Measurements from ENCODE around the gene YJU2. TPM values are rescaled to one million over a fixed set of nuclear protein-coding genes. Genes with fewer than 3 reads are reported as not detected.
"Not testable (repeated sequence)": the region's sequence is repeated elsewhere in the genome, so short reads cannot be mapped to it uniquely, and the experiment has no call there.

YJU2 gene
- total RNA-seq, 3 donors from 2014 or later (not counting 1 experiment from before 2014, with no cell fraction given) = 37.7 to 39.5 (median 38.5) TPM

GRCh38 chr19:4217429-4218264 lies 29.2 kb upstream of the YJU2 start:
- 97% methylated on average over 79 of the region's 81 CpGs for WGBS (ENCODE audit: insufficient coverage)
- DNase-seq = no peak
- ATAC-seq = no peak
- intact Hi-C loops (cut with micrococcal nuclease) = no loop called here
- Mint-ChIP-seq H3K27me3 (ENCODE audit: low read depth in 2 of 2) (peaks cover 0 to 4% of the 10 kb centered on the region in 2 donors), H3K4me3 (no peak overlapping the region), H3K9me3 (no peaks in the 10 kb centered on the region), H3K27ac (no peak overlapping the region), H3K36me3 (no peaks in the 10 kb centered on the region), H3K4me1 (peaks cover 11 to 12% of the 10 kb centered on the region in 2 donors)
- no peak overlapping the region for H3K4me3 ChIP-seq (ENCODE audit: low read length)
- no peaks in the 10 kb centered on the region for H3K36me3 ChIP-seq (ENCODE audit: control insufficient read depth, insufficient read depth, low read length)
- H3K27ac ChIP-seq (ENCODE audit: low read length) = no peak overlapping the region
- H3K9me3 ChIP-seq (ENCODE audit: control insufficient read depth, insufficient read depth, low read length) = peaks cover 7% of the 10 kb centered on the region
- H3K27me3 ChIP-seq (ENCODE audit: control insufficient read depth, insufficient read depth, low read length) = no peaks in the 10 kb centered on the region
- TF ChIP-seq CTCF (IDR thresholded peaks at IDR 0.05) = no peak
- H3K4me1 ChIP-seq (ENCODE audit: control insufficient read depth, insufficient read depth, low read length) = peaks cover 12% of the 10 kb centered on the region

DNA sequence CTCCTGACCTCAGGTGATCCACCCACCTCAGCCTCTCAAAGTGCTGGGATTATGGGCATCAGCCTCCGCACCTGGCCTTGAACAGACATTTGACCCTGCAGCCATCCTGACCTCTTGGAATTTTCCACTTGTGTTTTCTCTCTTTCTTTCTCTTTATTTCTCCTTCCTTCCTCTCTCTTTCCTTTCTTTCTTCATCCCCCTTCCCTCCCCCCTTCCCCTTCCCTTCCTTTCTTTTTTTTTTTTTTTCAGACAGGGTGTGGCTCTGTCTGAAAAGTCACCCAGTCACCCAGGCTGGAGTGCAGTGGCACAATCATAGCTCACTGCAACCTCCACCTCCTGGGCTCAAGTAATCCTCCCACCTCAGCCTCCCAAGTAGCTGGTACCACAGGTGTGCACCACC lies 28.4 kb upstream of the YJU2 start:
- H3K36me3 Mint-ChIP-seq; H3K9me3 Mint-ChIP-seq; H3K4me3 ChIP-seq (ENCODE audit: low read length); DNase-seq; H3K4me3 Mint-ChIP-seq; ATAC-seq; H3K9me3 ChIP-seq (ENCODE audit: control insufficient read depth, insufficient read depth, low read length); H3K27ac Mint-ChIP-seq; H3K27ac ChIP-seq (ENCODE audit: low read length); intact Hi-C loops (cut with micrococcal nuclease); H3K27me3 Mint-ChIP-seq (ENCODE audit: low read depth in 2 of 2); H3K36me3 ChIP-seq (ENCODE audit: control insufficient read depth, insufficient read depth, low read length); H3K27me3 ChIP-seq (ENCODE audit: control insufficient read depth, insufficient read depth, low read length): not testable (repeated sequence)
- 91% methylated on average over 1 of the region's 1 CpG for whole genome bisulfite sequencing (ENCODE audit: insufficient coverage)
- peaks cover 11 to 12% of the 10 kb centered on the region in 2 donors for H3K4me1 Mint-ChIP-seq
- H3K4me1 ChIP-seq (ENCODE audit: control insufficient read depth, insufficient read depth, low read length) = peaks cover 12% of the 10 kb centered on the region

- Mint-ChIP-seq H3K27me3 (ENCODE audit: low read depth in 2 of 2) (no peaks in the 10 kb centered on the region), H3K4me1 (no peaks in the 10 kb centered on the region), H3K4me3 (no peak overlapping the region), H3K36me3 (no peaks in the 10 kb centered on the region), H3K9me3 (no peaks in the 10 kb centered on the region), H3K27ac (no peak overlapping the region)
- TF ChIP-seq CTCF (IDR thresholded peaks at IDR 0.05) = no peak
- Histone ChIP-seq H3K27ac (ENCODE audit: low read length) (no peak overlapping the region), H3K4me3 (ENCODE audit: low read length) (no peak overlapping the region), H3K9me3 (ENCODE audit: control insufficient read depth, insufficient read depth, low read length) (peaks cover 7% of the 10 kb centered on the region), H3K4me1 (ENCODE audit: control insufficient read depth, insufficient read depth, low read length) (peaks cover under 1% of the 10 kb centered on the region), H3K27me3 (ENCODE audit: control insufficient read depth, insufficient read depth, low read length) (no peaks in the 10 kb centered on the region), H3K36me3 (ENCODE audit: control insufficient read depth, insufficient read depth, low read length) (no peaks in the 10 kb centered on the region)
- no peak for ATAC-seq
- no peak for DNase-seq
- intact Hi-C loops (cut with micrococcal nuclease) = no loop called here
- 90% methylated on average over 7 of the region's 7 CpGs for WGBS (ENCODE audit: insufficient coverage)
Measured at GRCh38 chr19:4220188-4220587, 26.7 kb upstream of the YJU2 start.

DNA sequence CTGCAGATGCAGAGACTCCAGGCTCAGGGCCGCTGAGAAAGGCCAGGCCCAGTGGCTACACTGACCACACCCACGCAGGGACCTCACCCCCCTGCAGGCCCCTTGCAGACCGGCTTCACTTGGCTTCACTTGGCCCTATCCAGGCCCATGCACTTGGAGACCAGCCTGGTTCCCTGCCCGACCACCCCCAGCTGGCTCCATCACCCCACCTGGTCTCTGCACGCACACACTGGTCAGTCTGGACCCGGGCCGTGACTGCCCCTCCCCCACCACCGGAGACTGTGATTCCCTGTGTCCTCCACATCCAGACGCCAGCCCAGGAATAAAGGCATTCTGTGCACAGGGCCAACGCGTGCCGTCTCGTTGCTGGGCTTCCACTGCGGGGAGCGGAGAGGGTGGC lies 22.4 kb upstream of the YJU2 start:
- Mint-ChIP-seq H3K4me1 (no peaks in the 10 kb centered on the region), H3K4me3 (no peak overlapping the region), H3K27me3 (ENCODE audit: low read depth in 2 of 2) (peaks cover 0 to 4% of the 10 kb centered on the region in 2 donors), H3K36me3 (no peaks in the 10 kb centered on the region), H3K9me3 (no peaks in the 10 kb centered on the region), H3K27ac (no peak overlapping the region)
- no peak for ATAC-seq
- H3K27me3 ChIP-seq (ENCODE audit: control insufficient read depth, insufficient read depth, low read length) = peaks cover 6% of the 10 kb centered on the region
- H3K4me3 ChIP-seq (ENCODE audit: low read length) = no peak overlapping the region
- TF ChIP-seq CTCF (IDR thresholded peaks at IDR 0.05) = no peak
- intact Hi-C loops (cut with micrococcal nuclease) = no loop called here
- no peak for DNase-seq
- WGBS (ENCODE audit: insufficient coverage) = 92% methylated on average over 15 of the region's 15 CpGs
- H3K4me1 ChIP-seq (ENCODE audit: control insufficient read depth, insufficient read depth, low read length) = peaks cover 7% of the 10 kb centered on the region
- no peaks in the 10 kb centered on the region for H3K36me3 ChIP-seq (ENCODE audit: control insufficient read depth, insufficient read depth, low read length)
- no peaks in the 10 kb centered on the region for H3K9me3 ChIP-seq (ENCODE audit: control insufficient read depth, insufficient read depth, low read length)
- no peak overlapping the region for H3K27ac ChIP-seq (ENCODE audit: low read length)
